Loucy (cell line): ENCODE data around the gene TNRC6C.

Experiments
- H2AFZ ChIP-seq: fragments of 200-600 bp; sonication (generic); 2 replicates; pipeline ENCODE4 v1.6.0; 2016; ENCODE audit warnings: antibody characterized with exemption, mild to moderate bottlenecking, low read length, moderate library complexity
- H3F3A ChIP-seq: fragments of 200-600 bp; 2 replicates; pipeline ENCODE4 v1.6.0; 2016; ENCODE audit warnings: antibody characterized with exemption, low read depth, mild to moderate bottlenecking
- H3K27me3 ChIP-seq: fragments of 200-600 bp; sonication (generic); 2 replicates; pipeline ENCODE4 v1.6.1; 2014; ENCODE audit warnings: low read length, mild to moderate bottlenecking; ENCODE audit not compliant: insufficient read depth, poor library complexity, severe bottlenecking
- H3K36me3 ChIP-seq: fragments of 200-600 bp; sonication (generic); 2 replicates; pipeline ENCODE4 v1.6.1; 2016; ENCODE audit warnings: low read length; ENCODE audit not compliant: insufficient read depth
- H3K4me1 ChIP-seq: fragments of 200-600 bp; sonication (generic); 2 replicates; pipeline ENCODE4 v1.5.1; 2014; ENCODE audit warnings: low read length, mild to moderate bottlenecking; ENCODE audit not compliant: insufficient read depth, poor library complexity, severe bottlenecking
- H3K4me2 ChIP-seq: fragments of 200-600 bp; sonication (generic); 2 replicates; pipeline ENCODE4 v1.6.0; 2014; ENCODE audit warnings: antibody characterized with exemption, low read length, low read depth, mild to moderate bottlenecking; ENCODE audit not compliant: poor library complexity, severe bottlenecking
- H3K4me3 ChIP-seq: fragments of 200-600 bp; sonication (generic); 2 replicates; pipeline ENCODE4 v1.5.1; 2014; ENCODE audit warnings: low read length, mild to moderate bottlenecking, mixed read lengths; ENCODE audit not compliant: poor library complexity, severe bottlenecking
- H3K79me2 ChIP-seq: fragments of 200-600 bp; sonication (generic); 2 replicates; pipeline ENCODE4 v1.6.1; 2014; ENCODE audit warnings: low read length; ENCODE audit not compliant: insufficient read depth
- H3K9ac ChIP-seq: fragments of 200-600 bp; sonication (generic); 2 replicates; pipeline ENCODE4 v1.6.0; 2014; ENCODE audit warnings: mild to moderate bottlenecking, low read depth, low read length, moderate library complexity; ENCODE audit not compliant: poor library complexity, severe bottlenecking
- H3K9me2 ChIP-seq: fragments of 200-600 bp; sonication (generic); replicated peaks from 2 replicates; pipeline ENCODE4 v1.6.1; 2016; ENCODE audit warnings: low read depth, low read length, mixed read lengths
- H3K9me3 ChIP-seq: fragments of 200-600 bp; sonication (generic); 2 replicates; pipeline ENCODE4 v1.6.1; 2014; ENCODE audit warnings: mild to moderate bottlenecking, antibody characterized with exemption, low read length, low read depth; ENCODE audit not compliant: insufficient read depth
- H4K20me1 ChIP-seq: fragments of 200-600 bp; sonication (generic); 2 replicates; pipeline ENCODE4 v1.6.0; 2014; ENCODE audit warnings: antibody characterized with exemption, low read length, mild to moderate bottlenecking; ENCODE audit not compliant: insufficient read depth, poor library complexity, severe bottlenecking
- CTCF ChIP-seq: fragments of 200-600 bp; sonication (generic); conservative IDR thresholded peaks from 2 replicates; pipeline ENCODE4 v1.5.1; 2014; ENCODE audit warnings: mild to moderate bottlenecking, antibody characterized with exemption, low read length
- EZH2phosphoT487 ChIP-seq: fragments of 200-600 bp; IDR thresholded peaks from 2 replicates; pipeline ENCODE4 v1.6.1; 2018; ENCODE audit warnings: antibody characterized with exemption, mild to moderate bottlenecking, moderate library complexity, borderline replicate concordance

The TNRC6C gene

GRCh38 chr17:78120971-78121800, 162.7 kb downstream of the TNRC6C start:
- H3K9me2 ChIP-seq: no peaks in the 10 kb centered on the region
- H4K20me1 ChIP-seq: peaks cover 23% of the 10 kb centered on the region
- peak overlapping the region; percentile 74 for H3K9ac ChIP-seq
- peak overlapping the region; percentile 77 for H3K4me2 ChIP-seq
- H3F3A ChIP-seq: no peaks in the 10 kb centered on the region
- H3K27me3 ChIP-seq: no peaks in the 10 kb centered on the region
- H3K79me2 ChIP-seq: peaks cover 60% of the 10 kb centered on the region
- H3K36me3 ChIP-seq: peaks cover 24% of the 10 kb centered on the region; the same call in 1 of the 2 replicates
- H3K9me3 ChIP-seq: no peaks in the 10 kb centered on the region
- TF ChIP-seq EZH2phosphoT487 (no peak), CTCF (no peak)
- peaks cover 41% of the 10 kb centered on the region for H3K4me1 ChIP-seq
- H3K4me3 ChIP-seq: peak overlapping the region; percentile 68
- H2AFZ ChIP-seq: no peak overlapping the region

DNA sequence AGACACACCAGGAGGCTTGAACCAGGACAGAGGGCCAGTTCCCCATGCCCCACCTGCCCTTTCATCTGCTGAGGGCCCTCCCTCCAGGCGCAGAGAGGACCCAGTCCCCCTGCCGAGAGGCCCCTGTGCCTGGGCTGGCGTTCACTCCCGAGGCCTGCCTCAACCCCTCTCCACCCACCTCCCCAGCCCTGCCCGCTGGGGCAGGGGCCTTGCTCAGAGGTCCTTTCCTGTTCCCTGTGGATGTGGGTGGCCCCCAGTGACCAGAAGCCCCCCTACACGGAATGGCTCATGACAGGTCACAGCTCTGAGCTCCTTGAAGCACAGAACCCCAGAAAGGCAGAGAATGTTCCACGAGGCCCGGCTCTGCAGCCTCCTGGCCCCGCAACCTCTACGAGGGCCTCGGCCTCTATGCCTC, 163.3 kb downstream of the TNRC6C start:
- peak overlapping the region; percentile 68 for H3K4me3 ChIP-seq
- H3F3A ChIP-seq: no peaks in the 10 kb centered on the region
- H3K9me2 ChIP-seq: no peaks in the 10 kb centered on the region
- peak overlapping the region; percentile 74 for H3K9ac ChIP-seq
- TF ChIP-seq CTCF (no peak), EZH2phosphoT487 (no peak)
- H4K20me1 ChIP-seq: peaks cover 27% of the 10 kb centered on the region
- H3K36me3 ChIP-seq: peaks cover 24% of the 10 kb centered on the region; the same call in 1 of the 2 replicates
- no peaks in the 10 kb centered on the region for H3K27me3 ChIP-seq
- H3K9me3 ChIP-seq: no peaks in the 10 kb centered on the region
- peaks cover 66% of the 10 kb centered on the region for H3K79me2 ChIP-seq
- peak overlapping the region; percentile 77 for H3K4me2 ChIP-seq
- peaks cover 47% of the 10 kb centered on the region for H3K4me1 ChIP-seq
- no peak overlapping the region for H2AFZ ChIP-seq

GRCh38 chr17:78122216-78122930, 163.9 kb downstream of the TNRC6C start:
- Histone ChIP-seq H3F3A (no peaks in the 10 kb centered on the region), H3K27me3 (no peaks in the 10 kb centered on the region), H3K9me2 (no peaks in the 10 kb centered on the region), H3K4me3 (peak overlapping the region; percentile 68), H2AFZ (no peak overlapping the region), H3K4me1 (peaks cover 49% of the 10 kb centered on the region), H3K9ac (peak overlapping the region; percentile 74), H3K36me3 (peaks cover 19% of the 10 kb centered on the region; the same call in 1 of the 2 replicates), H3K4me2 (peak overlapping the region; percentile 77), H3K9me3 (no peaks in the 10 kb centered on the region), H4K20me1 (peaks cover 30% of the 10 kb centered on the region), H3K79me2 (peaks cover 72% of the 10 kb centered on the region)
- TF ChIP-seq EZH2phosphoT487 (no peak), CTCF (no peak)
